ENCODE results near the gene ADAMTS17. TPM values are rescaled to one million over a fixed set of nuclear protein-coding genes. Genes with fewer than 3 reads are reported as not detected.

Gene ADAMTS17
- total and polyA plus RNA-seq, 9 of the 15 experiments (the other 6 are each of a cell fraction or from before 2014, with no cell fraction given): 0.01 to 0.14 (median 0.07) TPM; not detected in 6

DNA sequence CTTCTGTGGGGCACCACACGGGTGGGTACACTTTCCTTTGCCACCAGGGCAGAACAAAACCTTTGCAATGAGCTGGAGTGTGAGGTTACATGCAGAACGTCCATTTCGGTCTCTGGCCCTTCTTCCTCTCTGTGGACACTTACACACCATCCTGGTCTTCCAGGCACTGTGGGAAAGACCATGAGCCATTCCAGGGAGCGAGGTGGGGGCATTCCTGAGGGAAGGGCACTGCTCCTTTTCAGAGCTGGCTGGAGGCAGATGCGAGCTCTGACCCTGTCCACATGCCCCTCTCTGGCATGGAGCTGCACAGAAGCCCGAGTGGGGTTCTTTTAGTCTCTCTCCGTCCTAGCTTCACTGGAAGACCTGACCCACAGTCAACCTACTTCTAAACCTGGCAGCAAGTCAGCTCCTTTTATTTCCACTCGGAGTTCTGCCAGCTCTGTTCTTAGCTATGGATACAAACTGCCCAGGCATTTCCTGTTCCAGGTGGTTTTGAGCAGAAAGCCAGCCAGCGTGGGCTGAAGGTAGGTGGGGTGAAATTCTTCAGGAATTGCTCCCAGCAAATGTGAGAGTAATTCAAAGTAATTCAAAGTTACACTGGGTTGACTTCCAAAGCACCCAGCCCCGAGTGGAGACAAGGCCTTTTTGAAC, 281.4 kb downstream of the ADAMTS17 start:
- H3K36me3 ChIP-seq (ENCODE audit: control insufficient read depth, insufficient read depth, low read length): no peaks in the 10 kb centered on the region
- WGBS (ENCODE audit: insufficient coverage, low coverage, missing lambda C conversion rate): under 1% methylated on average over 10 of the region's 10 CpGs
- H3K9ac ChIP-seq (ENCODE audit: insufficient read depth in 1 of 2, low read depth in 2 of 2, low read length in 2 of 2): no peak overlapping the region
- no peaks in the 10 kb centered on the region for H3K79me2 ChIP-seq (ENCODE audit: control insufficient read depth, insufficient read depth, low read length)
- no TSS peak for BruUV-seq (replicated peaks)
- H3K27ac ChIP-seq (ENCODE audit: extremely low read depth, low read depth, low read length): no peak overlapping the region
- no peak overlapping the region for H3K4me2 ChIP-seq (ENCODE audit: insufficient read depth, low read length)
- no peak overlapping the region for H2AFZ ChIP-seq (ENCODE audit: low read depth, low read length)
- no peak for ATAC-seq
- H3K27me3 ChIP-seq (ENCODE audit: control insufficient read depth in 2 of 2, insufficient read depth in 2 of 2, low read length in 2 of 2): peaks cover 18 to 71% of the 10 kb centered on the region in 2 experiments
- no peaks in the 10 kb centered on the region for H3K4me1 ChIP-seq (replicated peaks in 1 of 2; ENCODE audit: control insufficient read depth in 2 of 2, insufficient read depth in 2 of 2, low read length in 2 of 2)
- no peaks in the 10 kb centered on the region for H3K9me1 ChIP-seq (ENCODE audit: control insufficient read depth, insufficient read depth, low read length)
- ChIA-PET POLR2A (no interaction called here), CTCF (ENCODE audit: low intra/inter-chr PET ratio) (no interaction called here)
- intact Hi-C loops (cut with micrococcal nuclease) (no loop called here), in situ Hi-C loops (cut with MboI) (no loop called here)
- DNase-seq (ENCODE audit: extremely low read depth in 1 of 4, low spot score in 3 of 4): no peak
- no peak for FAIRE-seq
- H3K4me3 ChIP-seq: no peak overlapping the region
- no peak for TF ChIP-seq SPI1 (IDR thresholded peaks at IDR 0.05; ENCODE audit: borderline replicate concordance, low read depth, low read length)
- no peak for TF ChIP-seq TCF7 (IDR thresholded peaks at IDR 0.05; ENCODE audit: borderline replicate concordance)
- TF ChIP-seq ILF3 (IDR thresholded peaks at IDR 0.05; ENCODE audit: borderline replicate concordance): no peak
- TF ChIP-seq STAT5B (CRISPR knock-in tag; IDR thresholded peaks at IDR 0.05): no peak
- no peaks in the 10 kb centered on the region for H3K9me3 ChIP-seq (replicated peaks; ENCODE audit: control insufficient read depth, insufficient read depth, low read depth, low read length)
- H4K20me1 ChIP-seq (replicated peaks; ENCODE audit: control insufficient read depth, insufficient read depth, low read length): no peaks in the 10 kb centered on the region

DNA sequence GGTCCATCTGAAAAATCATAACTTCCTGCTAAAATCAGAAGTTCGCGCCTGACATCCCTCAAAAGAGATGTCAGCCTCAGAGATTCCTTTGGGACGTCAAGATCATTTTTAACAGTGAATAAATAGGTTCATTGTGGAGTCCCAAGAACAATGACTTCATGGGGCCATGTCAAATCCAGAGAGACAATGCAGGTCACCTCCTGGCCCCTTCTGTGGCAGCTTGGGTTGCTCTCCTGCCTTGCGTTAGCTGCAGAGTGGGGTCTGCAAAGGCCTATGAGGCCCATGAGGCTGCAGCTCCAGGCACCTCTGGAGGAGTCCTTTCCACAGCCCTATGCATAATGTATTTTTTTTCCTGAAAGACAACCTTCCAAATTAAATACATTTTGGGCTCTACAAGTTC, 282.3 kb downstream of the ADAMTS17 start:
- Histone ChIP-seq H2AFZ (ENCODE audit: low read depth, low read length) (no peak overlapping the region), H3K9ac (ENCODE audit: insufficient read depth in 1 of 2, low read depth in 2 of 2, low read length in 2 of 2) (no peak overlapping the region), H3K9me3 (replicated peaks; ENCODE audit: control insufficient read depth, insufficient read depth, low read depth, low read length) (no peaks in the 10 kb centered on the region), H3K4me2 (ENCODE audit: insufficient read depth, low read length) (no peak overlapping the region), H3K27ac (ENCODE audit: extremely low read depth, low read depth, low read length) (no peak overlapping the region), H4K20me1 (replicated peaks; ENCODE audit: control insufficient read depth, insufficient read depth, low read length) (no peaks in the 10 kb centered on the region), H3K9me1 (ENCODE audit: control insufficient read depth, insufficient read depth, low read length) (no peaks in the 10 kb centered on the region), H3K4me1 (replicated peaks in 1 of 2; ENCODE audit: control insufficient read depth in 2 of 2, insufficient read depth in 2 of 2, low read length in 2 of 2) (no peaks in the 10 kb centered on the region), H3K4me3 (no peak overlapping the region), H3K36me3 (ENCODE audit: control insufficient read depth, insufficient read depth, low read length) (no peaks in the 10 kb centered on the region), H3K27me3 (ENCODE audit: control insufficient read depth in 2 of 2, insufficient read depth in 2 of 2, low read length in 2 of 2) (peaks cover 16 to 75% of the 10 kb centered on the region in 2 experiments), H3K79me2 (ENCODE audit: control insufficient read depth, insufficient read depth, low read length) (no peaks in the 10 kb centered on the region)
- ChIA-PET POLR2A (no interaction called here), CTCF (ENCODE audit: low intra/inter-chr PET ratio) (no interaction called here)
- no TSS peak for BruUV-seq (replicated peaks)
- no peak for FAIRE-seq
- intact Hi-C loops (cut with micrococcal nuclease) (no loop called here), in situ Hi-C loops (cut with MboI) (no loop called here)
- DNase-seq (ENCODE audit: extremely low read depth in 1 of 4, low spot score in 3 of 4): no peak
- ATAC-seq: no peak
- WGBS (ENCODE audit: insufficient coverage, low coverage, missing lambda C conversion rate): 0% methylated on average over 4 of the region's 4 CpGs
- TF ChIP-seq ZSCAN32 (CRISPR knock-in tag; IDR thresholded peaks at IDR 0.05): no peak
- no peak for TF ChIP-seq EP300 (IDR thresholded peaks at IDR 0.05; ENCODE audit: low read length)
- TF ChIP-seq, protein P1, sequence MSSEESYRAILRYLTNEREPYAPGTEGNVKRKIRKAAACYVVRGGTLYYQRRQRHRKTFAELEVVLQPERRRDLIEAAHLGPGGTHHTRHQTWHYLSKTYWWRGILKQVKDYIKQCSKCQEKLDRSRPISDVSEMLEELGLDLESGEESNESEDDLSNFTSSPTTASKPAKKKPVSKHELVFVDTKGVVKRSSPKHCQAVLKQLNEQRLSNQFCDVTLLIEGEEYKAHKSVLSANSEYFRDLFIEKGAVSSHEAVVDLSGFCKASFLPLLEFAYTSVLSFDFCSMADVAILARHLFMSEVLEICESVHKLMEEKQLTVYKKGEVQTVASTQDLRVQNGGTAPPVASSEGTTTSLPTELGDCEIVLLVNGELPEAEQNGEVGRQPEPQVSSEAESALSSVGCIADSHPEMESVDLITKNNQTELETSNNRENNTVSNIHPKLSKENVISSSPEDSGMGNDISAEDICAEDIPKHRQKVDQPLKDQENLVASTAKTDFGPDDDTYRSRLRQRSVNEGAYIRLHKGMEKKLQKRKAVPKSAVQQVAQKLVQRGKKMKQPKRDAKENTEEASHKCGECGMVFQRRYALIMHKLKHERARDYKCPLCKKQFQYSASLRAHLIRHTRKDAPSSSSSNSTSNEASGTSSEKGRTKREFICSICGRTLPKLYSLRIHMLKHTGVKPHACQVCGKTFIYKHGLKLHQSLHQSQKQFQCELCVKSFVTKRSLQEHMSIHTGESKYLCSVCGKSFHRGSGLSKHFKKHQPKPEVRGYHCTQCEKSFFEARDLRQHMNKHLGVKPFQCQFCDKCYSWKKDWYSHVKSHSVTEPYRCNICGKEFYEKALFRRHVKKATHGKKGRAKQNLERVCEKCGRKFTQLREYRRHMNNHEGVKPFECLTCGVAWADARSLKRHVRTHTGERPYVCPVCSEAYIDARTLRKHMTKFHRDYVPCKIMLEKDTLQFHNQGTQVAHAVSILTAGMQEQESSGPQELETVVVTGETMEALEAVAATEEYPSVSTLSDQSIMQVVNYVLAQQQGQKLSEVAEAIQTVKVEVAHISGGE (CRISPR knock-in tag; IDR thresholded peaks at IDR 0.05): no peak
- no peak for TF ChIP-seq NR4A1 (CRISPR knock-in tag; IDR thresholded peaks at IDR 0.05)
- no peak for TF ChIP-seq NR4A1 (tag; IDR thresholded peaks at IDR 0.05)
- TF ChIP-seq, protein P2, sequence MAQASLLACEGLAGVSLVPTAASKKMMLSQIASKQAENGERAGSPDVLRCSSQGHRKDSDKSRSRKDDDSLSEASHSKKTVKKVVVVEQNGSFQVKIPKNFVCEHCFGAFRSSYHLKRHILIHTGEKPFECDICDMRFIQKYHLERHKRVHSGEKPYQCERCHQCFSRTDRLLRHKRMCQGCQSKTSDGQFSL (CRISPR knock-in tag; IDR thresholded peaks at IDR 0.05): no peak
- TF ChIP-seq, protein P2 (tag; IDR thresholded peaks at IDR 0.05): no peak
- TF ChIP-seq CREM (IDR thresholded peaks at IDR 0.05; ENCODE audit: low read depth): no peak
- no peak for TF ChIP-seq BDP1 (IDR thresholded peaks at IDR 0.05; ENCODE audit: insufficient read depth, insufficient read length)
